ENCODE results near the gene MICOS13. TPM values are rescaled to one million over a fixed set of nuclear protein-coding genes. Genes with fewer than 3 reads are reported as not detected.
A peak's percentile ranks its signal among the peaks of the same experiment; 100 is the strongest.

The MICOS13 gene
- total RNA-seq, 1 donor from 2014 or later: 48.0 TPM

- Mint-ChIP-seq H3K36me3 (ENCODE audit: low read depth, unreplicated experiment) (no peaks in the 10 kb centered on the region), H3K27me3 (ENCODE audit: low read depth, unreplicated experiment) (peaks cover 5% of the 10 kb centered on the region)
Measured at GRCh38 chr19:5719961-5720790, 39.9 kb upstream of the MICOS13 start, which contains the start of the genes CATSPERD and LONP1. Gene CATSPERD, plus strand, starts transcription at chr19:5720637. Its CDS starts 101 bp downstream, at chr19:5720738. Gene LONP1, minus strand, starts transcription at chr19:5720146. Its CDS starts 14 bp downstream, at chr19:5720132.

GRCh38 chr19:5719274-5719960 is 39.1 kb upstream of the MICOS13 start:
- peak overlapping the region; percentile 91 for H3K4me2 ChIP-seq (ENCODE audit: low read length)
- Mint-ChIP-seq H3K36me3 (ENCODE audit: low read depth, unreplicated experiment) (no peaks in the 10 kb centered on the region), H3K4me1 (ENCODE audit: low read depth, unreplicated experiment) (peaks cover 15% of the 10 kb centered on the region), H3K9me3 (ENCODE audit: unreplicated experiment) (no peaks in the 10 kb centered on the region), H3K27ac (ENCODE audit: unreplicated experiment) (peak overlapping the region; percentile 100), H3K4me3 (ENCODE audit: unreplicated experiment) (peak overlapping the region; percentile 98), H3K27me3 (ENCODE audit: low read depth, unreplicated experiment) (no peaks in the 10 kb centered on the region)
- H3K36me3 ChIP-seq (ENCODE audit: insufficient read depth, low read length): peaks cover 2% of the 10 kb centered on the region
- no peak for FAIRE-seq
- peak overlapping the region; percentile 90 for H3K4me3 ChIP-seq (ENCODE audit: insufficient read depth, low read depth, low read length)
- H2AFZ ChIP-seq (ENCODE audit: low read depth, low read length): peak overlapping the region; percentile 38
- DNase-seq (ENCODE audit: low read depth): no peak
- H3K9ac ChIP-seq (ENCODE audit: low read length): peak overlapping the region; percentile 96
- H4K20me1 ChIP-seq (ENCODE audit: insufficient read depth, low read length): peaks cover 34% of the 10 kb centered on the region
- peaks cover 27% of the 10 kb centered on the region for H3K4me1 ChIP-seq (ENCODE audit: insufficient read depth, low read length)
- H3K79me2 ChIP-seq (ENCODE audit: insufficient read depth, low read length): peaks cover 51% of the 10 kb centered on the region
- no peak for TF ChIP-seq EZH2 (IDR thresholded peaks at IDR 0.05; ENCODE audit: insufficient read depth, low read length)
- no peak for TF ChIP-seq CTCF (IDR thresholded peaks at IDR 0.05; ENCODE audit: insufficient read depth, low read depth, low read length)
- no peaks in the 10 kb centered on the region for H3K27me3 ChIP-seq (ENCODE audit: insufficient read depth, low read length)
- H3K27ac ChIP-seq (ENCODE audit: low read depth, low read length): peak overlapping the region; percentile 95
- H3K9me3 ChIP-seq (ENCODE audit: insufficient read depth, low read depth, low read length): no peaks in the 10 kb centered on the region

More at GRCh38 chr19:5719961-5720790, 39.9 kb upstream of the MICOS13 start, which contains the start of the genes CATSPERD and LONP1:
- peak within 1 kb of the TSS; percentile 91 for H3K4me2 ChIP-seq (ENCODE audit: low read length)
- DNase-seq (ENCODE audit: low read depth) (peak; percentile 96), FAIRE-seq (no peak)
- TF ChIP-seq CTCF (IDR thresholded peaks at IDR 0.05; ENCODE audit: insufficient read depth, low read depth, low read length): peak; percentile 75
- no peak for TF ChIP-seq EZH2 (IDR thresholded peaks at IDR 0.05; ENCODE audit: insufficient read depth, low read length)
- no peaks in the 10 kb centered on the region for H3K9me3 ChIP-seq (ENCODE audit: insufficient read depth, low read depth, low read length)
- H3K27ac ChIP-seq (ENCODE audit: low read depth, low read length): peak within 1 kb of the TSS; percentile 95
- Mint-ChIP-seq H3K4me1 (ENCODE audit: low read depth, unreplicated experiment) (peaks cover 15% of the 10 kb centered on the region), H3K27ac (ENCODE audit: unreplicated experiment) (peak within 1 kb of the TSS; percentile 100), H3K4me3 (ENCODE audit: unreplicated experiment) (peak within 1 kb of the TSS; percentile 98), H3K9me3 (ENCODE audit: unreplicated experiment) (no peaks in the 10 kb centered on the region)
- H3K79me2 ChIP-seq (ENCODE audit: insufficient read depth, low read length): peaks cover 45% of the 10 kb centered on the region
- H3K9ac ChIP-seq (ENCODE audit: low read length): peak within 1 kb of the TSS; percentile 96
- H4K20me1 ChIP-seq (ENCODE audit: insufficient read depth, low read length): peaks cover 27% of the 10 kb centered on the region
- peak within 1 kb of the TSS; percentile 90 for H3K4me3 ChIP-seq (ENCODE audit: insufficient read depth, low read depth, low read length)
- peaks cover 2% of the 10 kb centered on the region for H3K36me3 ChIP-seq (ENCODE audit: insufficient read depth, low read length)
- H3K27me3 ChIP-seq (ENCODE audit: insufficient read depth, low read length): peaks cover 2% of the 10 kb centered on the region
- H2AFZ ChIP-seq (ENCODE audit: low read depth, low read length): peak within 1 kb of the TSS; percentile 96
- peaks cover 27% of the 10 kb centered on the region for H3K4me1 ChIP-seq (ENCODE audit: insufficient read depth, low read length)

All from astrocyte (in vitro differentiated cells and primary cell).